K562 (cell line): Measurements from ENCODE around the gene MTHFR. TPM values are rescaled to one million over a fixed set of nuclear protein-coding genes. Genes with fewer than 3 reads are reported as not detected.

Experiments
- ARNT ChIP-seq, 2 experiments: fragments of 450-650 bp; IDR thresholded peaks; 2 replicates each; pipeline ENCODE4 v1.6.1; 2016; ENCODE audit warnings: mild to moderate bottlenecking in 1 of 2
- BCOR ChIP-seq: fragments of 450-650 bp; IDR thresholded peaks from 2 replicates; pipeline ENCODE4 v1.6.1; 2016
- CAMTA2 ChIP-seq: fragments of 250-450 bp; sonication (Bioruptor Pico); conservative IDR thresholded peaks from 2 replicates; pipeline ENCODE4 v1.5.1; 2022
- CEBPB ChIP-seq: fragments of 450-650 bp; IDR thresholded peaks from 2 replicates; pipeline ENCODE4 v1.6.1; 2016; ENCODE audit warnings: missing genetic modification characterization, missing compliant biosample characterization
- ESRRA ChIP-seq: fragments of 450-650 bp; IDR thresholded peaks from 2 replicates; pipeline ENCODE4 v1.6.1; 2014; ENCODE audit warnings: low read depth, mild to moderate bottlenecking, moderate library complexity, borderline replicate concordance
- HCFC1 ChIP-seq: IDR thresholded peaks from 2 replicates; pipeline ENCODE4 v1.6.1; 2012; ENCODE audit warnings: low read depth, low read length, improper control_type of control experiment
- HLTF ChIP-seq: fragments of 450-650 bp; IDR thresholded peaks from 2 replicates; pipeline ENCODE4 v1.6.1; 2016
- HMGN3 ChIP-seq: IDR thresholded peaks from 2 replicates; pipeline ENCODE4 v1.6.1; 2011; ENCODE audit warnings: borderline replicate concordance, low read depth, mild to moderate bottlenecking, mixed read lengths, low read length; ENCODE audit not compliant: insufficient read length; ENCODE audit errors: extremely low read depth
- MAZ ChIP-seq, 2 experiments: fragments of 450-650 bp in 1 of 2; sonication (generic) in 1 of 2; formaldehyde crosslinking; IDR thresholded peaks in 1 of 2; conservative IDR thresholded peaks in 1 of 2; 2 replicates each; pipeline versions ENCODE4 v1.4.0 to v1.5.0; 2020; ENCODE audit warnings: mild to moderate bottlenecking in 1 of 2, missing genetic modification reagents in 1 of 2
- MYC ChIP-seq, 2 experiments: fragments of 250-450 bp in 1 of 2; sonication (Bioruptor Pico) in 1 of 2; IDR thresholded peaks; 2 replicates each; pipeline versions ENCODE4 v1.5.1 to v1.6.1; 2012 to 2021; ENCODE audit warnings: low read depth in 2 of 2, borderline replicate concordance in 1 of 2, improper control_type of control experiment in 1 of 2, low read length in 1 of 2, mild to moderate bottlenecking in 1 of 2, moderate library complexity in 1 of 2
- OTX1 ChIP-seq: fragments of 450-650 bp; formaldehyde crosslinking; IDR thresholded peaks from 2 replicates; pipeline ENCODE4 v1.4.0; 2022; ENCODE audit warnings: mild to moderate bottlenecking
- PYGO2 ChIP-seq: fragments of 450-650 bp; IDR thresholded peaks from 2 replicates; pipeline ENCODE4 v1.6.1; 2016; ENCODE audit warnings: mild to moderate bottlenecking, missing genetic modification characterization, moderate library complexity, missing compliant biosample characterization
- RFX7 ChIP-seq: fragments of 250-450 bp; sonication (Bioruptor Pico); IDR thresholded peaks from 2 replicates; pipeline ENCODE4 v1.5.1; 2021; ENCODE audit warnings: mild to moderate bottlenecking
- SP1 ChIP-seq: sonication (generic); formaldehyde crosslinking; IDR thresholded peaks from 2 replicates; pipeline ENCODE4 v1.8.1; 2022; ENCODE audit warnings: mild to moderate bottlenecking, missing genetic modification reagents
- TCF7 ChIP-seq: sonication (generic); IDR thresholded peaks from 2 replicates; pipeline ENCODE4 v1.6.1; 2016; ENCODE audit warnings: antibody characterized with exemption, borderline replicate concordance
- USF2 ChIP-seq: sonication (generic); formaldehyde crosslinking; IDR thresholded peaks from 2 replicates; pipeline ENCODE4 v1.5.0; 2020; ENCODE audit warnings: missing genetic modification reagents
- VEZF1 ChIP-seq: fragments of 200-800 bp; sonication (Bioruptor generic); IDR thresholded peaks from 2 replicates; pipeline ENCODE4 v1.6.1; 2017; ENCODE audit warnings: missing genetic modification characterization, missing compliant biosample characterization
- ZNF140 ChIP-seq: fragments of 250-450 bp; sonication (Bioruptor Pico); IDR thresholded peaks from 2 replicates; pipeline ENCODE4 v1.8.0; 2021; ENCODE audit warnings: moderate library complexity, mild to moderate bottlenecking, inconsistent platforms
- ZNF224 ChIP-seq: sonication (generic); formaldehyde crosslinking; IDR thresholded peaks from 2 replicates; pipeline ENCODE4 v1.8.0; 2022; ENCODE audit warnings: mild to moderate bottlenecking, missing genetic modification reagents
- ZNF384 ChIP-seq: IDR thresholded peaks from 2 replicates; pipeline ENCODE4 v1.6.1; 2012; ENCODE audit warnings: low read depth, low read length, improper control_type of control experiment
- polyA plus RNA-seq, 8 experiments: library from polyadenylated mRNA; depleted of rRNA in 4 of 8; stranded (reverse) in 5 of 8; unstranded in 3 of 8; fragments of >200 nt; fragmentation: Nextera tagmentation in 2 of 8; fragmentation: Illumina TruSeq in 1 of 8; extraction: Ambion mirVana in 2 of 8; extraction: Trizol in 1 of 8; gene quantifications; 2 replicates each; pipeline versions ENCODE4 v1.2.1 to v1.2.3, GENCODE V29; 2011 to 2014; ENCODE audit warnings: inconsistent platforms in 1 of 8, missing spikeins in 1 of 8
- total RNA-seq, 7 experiments: library from RNA; depleted of rRNA in 6 of 7; stranded (reverse); fragments of >200 nt in 6 of 7; fragmentation: Illumina TruSeq in 2 of 7; extraction: Trizol in 2 of 7; gene quantifications; 2 replicates each; pipeline versions ENCODE4 v1.2.1 to v1.2.3, GENCODE V29; 2011 to 2021; ENCODE audit warnings: low replicate concordance in 1 of 7
- TF ChIP-seq, protein P1 (sequence below): fragments of 450-650 bp; formaldehyde crosslinking; IDR thresholded peaks from 2 replicates; pipeline ENCODE4 v1.4.0; 2020; ENCODE audit warnings: mild to moderate bottlenecking, mixed read lengths
- TF ChIP-seq, protein P2 (sequence below): sonication (generic); formaldehyde crosslinking; IDR thresholded peaks from 2 replicates; pipeline ENCODE4 v1.9.0; 2022; ENCODE audit warnings: mild to moderate bottlenecking, missing genetic modification reagents
- TF ChIP-seq, protein P3 (sequence below), 2 experiments: fragments of 450-650 bp in 1 of 2; sonication (generic) in 1 of 2; formaldehyde crosslinking; conservative IDR thresholded peaks; 2 replicates each; pipeline versions ENCODE4 v1.4.0 to v1.8.1; 2020 to 2022; ENCODE audit warnings: mild to moderate bottlenecking in 1 of 2, missing genetic modification reagents in 1 of 2

Gene MTHFR
- total and polyA plus RNA-seq, 9 of the 15 experiments (the other 6 are each of a cell fraction or from before 2014, with no cell fraction given): 5.0 to 104 (median 62.6) TPM

DNA sequence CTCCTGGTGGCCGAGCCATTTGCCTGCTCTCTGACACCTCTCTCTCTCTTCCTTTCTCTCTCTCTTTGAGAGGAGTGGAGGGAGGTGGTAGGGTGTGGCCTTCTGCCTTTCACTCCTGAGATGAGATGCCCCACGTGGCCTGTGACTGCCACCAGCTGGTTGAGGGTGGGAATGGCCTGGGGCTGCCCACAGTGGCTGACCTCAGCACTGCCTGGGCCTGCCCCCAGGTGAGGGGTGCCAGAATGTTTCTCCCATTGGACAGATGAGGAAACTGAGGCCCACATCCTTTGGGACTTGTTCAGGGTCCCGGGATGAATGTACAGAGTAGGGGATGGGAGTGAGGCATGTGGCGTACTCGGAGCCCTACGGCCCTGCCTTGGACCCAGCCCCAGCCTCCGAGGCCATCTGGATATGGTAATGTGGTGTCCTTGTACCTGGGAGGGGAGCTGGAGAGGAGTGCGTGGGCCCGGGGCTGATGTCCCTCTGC, 56.5 kb downstream of the MTHFR start (continued):
- TF ChIP-seq USF2 (CRISPR knock-in tag): peak; percentile 75
- TF ChIP-seq ESRRA: peak; percentile 49; the same call in 1 of the 2 replicates
- TF ChIP-seq CEBPB: no peak
- no peak for TF ChIP-seq CAMTA2 (CRISPR knock-in tag)
- 0 out of 4 replicates have a peak, but pooled peaks of 1 of the 2 experiments have one; percentile 59 for TF ChIP-seq ARNT (IDR thresholded peaks at IDR 0.05)
- no peak for TF ChIP-seq TCF7
- no peak for TF ChIP-seq RFX7 (CRISPR knock-in tag)
- TF ChIP-seq ZNF140 (CRISPR knock-in tag): no peak
- no peak for TF ChIP-seq ZNF384
- peak; percentile 44; the same call in 1 of the 2 replicates for TF ChIP-seq HCFC1
- TF ChIP-seq, protein P1, sequence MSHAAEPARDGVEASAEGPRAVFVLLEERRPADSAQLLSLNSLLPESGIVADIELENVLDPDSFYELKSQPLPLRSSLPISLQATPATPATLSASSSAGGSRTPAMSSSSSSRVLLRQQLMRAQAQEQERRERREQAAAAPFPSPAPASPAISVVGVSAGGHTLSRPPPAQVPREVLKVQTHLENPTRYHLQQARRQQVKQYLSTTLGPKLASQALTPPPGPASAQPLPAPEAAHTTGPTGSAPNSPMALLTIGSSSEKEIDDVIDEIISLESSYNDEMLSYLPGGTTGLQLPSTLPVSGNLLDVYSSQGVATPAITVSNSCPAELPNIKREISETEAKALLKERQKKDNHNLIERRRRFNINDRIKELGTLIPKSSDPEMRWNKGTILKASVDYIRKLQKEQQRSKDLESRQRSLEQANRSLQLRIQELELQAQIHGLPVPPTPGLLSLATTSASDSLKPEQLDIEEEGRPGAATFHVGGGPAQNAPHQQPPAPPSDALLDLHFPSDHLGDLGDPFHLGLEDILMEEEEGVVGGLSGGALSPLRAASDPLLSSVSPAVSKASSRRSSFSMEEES (CRISPR knock-in tag): no peak
- TF ChIP-seq MAZ (CRISPR knock-in tag; conservative IDR thresholded peaks at IDR 0.05 in 1 of 2, IDR thresholded peaks at IDR 0.05 in 1 of 2): peak; percentile 75 to 90
- TF ChIP-seq MYC (IDR thresholded peaks at IDR 0.05; ENCODE audit: low read depth, low read length): peak; percentile 93
- TF ChIP-seq MYC (CRISPR knock-in tag; IDR thresholded peaks at IDR 0.05; ENCODE audit: borderline replicate concordance, low read depth): no peak
- TF ChIP-seq, protein P2, sequence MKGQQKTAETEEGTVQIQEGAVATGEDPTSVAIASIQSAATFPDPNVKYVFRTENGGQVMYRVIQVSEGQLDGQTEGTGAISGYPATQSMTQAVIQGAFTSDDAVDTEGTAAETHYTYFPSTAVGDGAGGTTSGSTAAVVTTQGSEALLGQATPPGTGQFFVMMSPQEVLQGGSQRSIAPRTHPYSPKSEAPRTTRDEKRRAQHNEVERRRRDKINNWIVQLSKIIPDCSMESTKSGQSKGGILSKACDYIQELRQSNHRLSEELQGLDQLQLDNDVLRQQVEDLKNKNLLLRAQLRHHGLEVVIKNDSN (CRISPR knock-in tag): peak; percentile 96
- no peak for TF ChIP-seq ZNF224 (CRISPR knock-in tag)
- TF ChIP-seq OTX1 (CRISPR knock-in tag): peak; percentile 85; the same call in 1 of the 2 replicates
- TF ChIP-seq, protein P3, sequence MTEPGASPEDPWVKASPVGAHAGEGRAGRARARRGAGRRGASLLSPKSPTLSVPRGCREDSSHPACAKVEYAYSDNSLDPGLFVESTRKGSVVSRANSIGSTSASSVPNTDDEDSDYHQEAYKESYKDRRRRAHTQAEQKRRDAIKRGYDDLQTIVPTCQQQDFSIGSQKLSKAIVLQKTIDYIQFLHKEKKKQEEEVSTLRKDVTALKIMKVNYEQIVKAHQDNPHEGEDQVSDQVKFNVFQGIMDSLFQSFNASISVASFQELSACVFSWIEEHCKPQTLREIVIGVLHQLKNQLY (CRISPR knock-in tag; conservative IDR thresholded peaks at IDR 0.05): peak; percentile 51 to 54; a peak in 2 of 4 replicates
- peak; percentile 68 for TF ChIP-seq BCOR
- no peak for TF ChIP-seq PYGO2 (tag)
- TF ChIP-seq HLTF: 0 out of 2 replicates have a peak, but pooled peaks have one; percentile 14
- TF ChIP-seq SP1: peak; percentile 71; the same call in 1 of the 2 replicates
- TF ChIP-seq VEZF1: peak; percentile 74
- TF ChIP-seq HMGN3: no peak
